HG02981 (cell line): ENCODE results near the gene PIK3CB.
A peak's percentile ranks its signal among the peaks of the same experiment; 100 is the strongest.
"Not testable (repeated sequence)": the region's sequence is repeated elsewhere in the genome, so short reads cannot be mapped to it uniquely, and the experiment has no call there.

ENCODE experiments used
- ATAC-seq: cut with Tn5 transposase; IDR thresholded peaks from one replicate; pipeline ENCODE4 v1.9.1; 2021; ENCODE audit warnings: mild to moderate bottlenecking, moderate library complexity; ENCODE audit not compliant: unreplicated experiment

PIK3CB gene

DNA sequence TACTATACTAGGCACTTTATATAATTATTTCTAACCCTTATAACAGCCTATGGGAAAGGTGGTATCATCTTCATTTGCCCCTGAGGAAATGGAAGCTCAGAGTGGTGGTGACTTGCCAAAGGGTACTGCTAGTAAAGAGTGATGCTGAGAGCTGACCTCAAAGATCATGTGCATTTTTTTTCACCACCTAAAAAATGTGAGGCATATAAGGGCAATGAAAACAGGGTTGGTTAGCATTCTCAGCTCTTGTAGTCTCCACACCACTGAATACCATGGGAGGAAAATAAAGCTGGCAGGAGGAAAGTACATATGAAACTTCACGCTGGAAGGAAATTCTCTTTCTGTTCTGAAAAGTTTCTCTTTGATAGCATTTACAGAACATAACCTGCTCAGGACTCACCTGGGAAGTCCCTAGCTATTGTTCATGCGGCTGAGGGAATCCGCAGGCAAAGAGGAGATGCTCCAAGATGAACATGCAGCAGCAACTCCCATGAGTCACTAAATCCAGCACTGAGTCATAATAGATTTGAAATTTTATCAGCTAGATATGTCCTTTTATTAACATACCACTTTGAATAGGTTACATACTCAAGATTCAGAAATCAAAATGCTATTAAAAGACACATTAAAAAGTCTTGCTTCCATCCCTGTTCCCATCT, 208.9 kb downstream of the PIK3CB start:
- no peak for ATAC-seq

- no peak for ATAC-seq
Measured at GRCh38 chr3:138624518-138624917, 210.2 kb downstream of the PIK3CB start.

- no peak for ATAC-seq
Measured at GRCh38 chr3:138620431-138620830, 214.3 kb downstream of the PIK3CB start.

DNA sequence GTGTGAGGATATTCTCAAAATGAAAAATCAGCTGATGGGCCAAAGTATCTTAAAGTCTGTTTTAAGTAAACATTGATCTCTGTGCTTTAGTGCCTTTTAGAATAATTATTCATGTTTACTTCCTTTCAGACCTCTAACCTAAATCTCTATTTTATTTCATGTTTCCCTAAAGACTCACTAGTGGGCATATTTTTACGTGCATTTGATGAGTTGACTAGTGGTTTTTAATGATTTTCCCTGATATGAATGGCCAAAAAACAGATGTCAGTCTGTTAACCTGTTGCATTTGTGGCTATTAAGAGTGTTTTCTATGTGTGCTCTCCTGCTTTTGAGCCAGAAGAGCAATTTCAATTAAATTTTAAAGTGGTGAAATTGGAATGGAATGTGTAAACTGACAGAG, 219.3 kb downstream of the PIK3CB start:
- no peak for ATAC-seq

DNA sequence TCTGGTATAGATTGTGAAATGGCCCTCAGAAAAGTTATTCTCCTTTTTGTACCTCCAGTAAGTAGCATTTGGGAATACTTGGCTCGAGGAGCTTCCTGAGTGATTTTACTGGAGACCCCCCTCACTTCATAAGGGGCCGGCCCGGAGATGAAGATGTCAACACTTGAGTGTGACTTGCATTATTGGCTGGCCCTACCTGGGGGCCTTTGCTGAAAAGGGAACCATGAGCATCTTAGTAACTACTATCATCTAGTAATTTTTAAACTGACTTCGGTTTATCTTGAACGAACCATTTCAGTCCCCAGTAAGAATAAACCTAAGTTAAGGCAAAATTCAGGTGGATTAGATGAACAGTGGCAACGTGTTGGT, 224.8 kb downstream of the PIK3CB start:
- ATAC-seq, result no peak

DNA sequence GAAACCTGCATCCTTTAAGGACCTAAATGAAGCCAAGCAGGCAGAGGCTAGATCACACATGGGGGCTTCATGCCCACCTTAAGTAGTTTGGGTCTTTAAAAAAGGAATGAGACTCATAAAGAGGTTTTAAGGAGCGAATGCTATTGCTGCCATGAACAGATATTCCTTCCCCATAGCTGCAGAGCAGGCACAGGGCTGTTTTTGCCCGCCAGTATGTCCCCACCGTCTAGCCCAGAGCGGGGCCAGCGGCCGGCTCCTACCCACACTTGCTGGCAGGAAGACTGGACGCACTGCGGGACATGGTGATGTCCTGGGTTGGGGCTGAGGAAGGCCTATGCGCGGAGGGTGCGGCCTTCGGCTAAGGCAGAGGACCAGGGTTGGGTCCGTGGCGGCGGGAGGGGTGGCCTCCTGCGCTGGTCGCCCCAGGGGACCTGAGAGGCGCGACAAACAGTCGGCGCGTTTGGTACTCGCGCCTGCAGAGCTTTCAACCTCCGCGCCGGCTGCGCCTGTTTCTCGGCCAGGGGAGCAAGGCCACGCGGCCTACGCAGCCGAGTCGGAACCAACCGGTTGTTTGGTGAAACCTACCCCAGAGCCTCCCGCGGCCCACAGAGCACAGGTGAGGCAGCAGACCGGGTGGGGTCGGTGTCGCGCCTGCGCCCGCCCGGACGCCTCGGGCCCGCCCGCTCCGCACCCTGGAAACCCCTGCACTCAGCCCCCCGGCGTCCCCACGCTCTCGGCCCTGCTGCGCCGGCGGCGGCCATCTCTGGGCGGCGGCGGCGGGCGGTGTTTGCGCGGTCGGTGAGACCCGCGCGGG, 226.2 kb downstream of the PIK3CB start, which contains the start of gene FAIM:
Gene FAIM, plus strand, starts transcription at position 450 of the 814 bp plus-strand sequence. CDS start 10,956 bp downstream, outside the sequence.
- peak; percentile 73 for ATAC-seq

DNA sequence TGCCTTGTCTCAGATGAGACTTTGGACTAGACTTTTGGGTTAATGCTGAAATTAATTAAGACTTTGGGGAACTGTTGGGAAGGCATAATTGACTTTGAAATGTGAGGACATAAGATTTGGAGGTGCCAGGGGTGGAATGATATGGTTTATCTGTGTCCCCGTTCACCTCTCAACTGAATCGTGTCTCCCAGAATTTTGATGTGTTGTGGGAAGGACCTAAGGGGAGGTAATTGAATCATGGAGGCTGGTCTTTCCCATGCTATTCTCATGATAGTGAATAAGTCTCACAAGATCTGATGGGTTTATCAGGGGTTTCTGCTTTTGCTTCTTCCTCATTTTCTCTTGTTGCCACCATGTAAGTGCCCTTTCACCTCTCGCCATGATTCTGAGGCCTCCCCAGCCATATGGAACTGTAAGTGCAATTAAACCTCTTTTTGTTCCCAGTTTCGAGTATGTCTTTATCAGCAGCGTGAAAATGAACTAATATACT, 230.6 kb downstream of the PIK3CB start:
- not testable (repeated sequence) for ATAC-seq
